Activated T-helper 2 cell treated with anti-CD3 and anti-CD28 coated beads, Interferon-gamma antibody, Interleukin-2, Interleukin-4, amounts not matched to agents 10 μg/mL and 5 μg/mL and 100 μg/mL, durations not matched to agents 14 hours and 24 hours and 36 hours (primary cell): ENCODE measurements around the gene RNF10. TPM values are rescaled to one million over a fixed set of nuclear protein-coding genes. Genes with fewer than 3 reads are reported as not detected.
"Not testable (repeated sequence)": the region's sequence is repeated elsewhere in the genome, so short reads cannot be mapped to it uniquely, and the experiment has no call there.

ENCODE experiments used
- DNase-seq: peaks from one replicate; pipeline ENCODE4 v3.0.0; 2021; ENCODE audit warnings: low spot score
- H3K27ac Mint-ChIP-seq: one replicate; pipeline ENCODE4 v1.8.0; 2021; ENCODE audit warnings: mixed read lengths
- H3K27me3 Mint-ChIP-seq: one replicate; pipeline ENCODE4 v1.8.0; 2021; ENCODE audit warnings: low read depth, mixed read lengths
- H3K36me3 Mint-ChIP-seq: one replicate; pipeline ENCODE4 v1.8.0; 2021; ENCODE audit warnings: low read depth, mixed read lengths
- H3K4me1 Mint-ChIP-seq: one replicate; pipeline ENCODE4 v1.8.0; 2021; ENCODE audit warnings: low read depth, mixed read lengths
- H3K4me3 Mint-ChIP-seq: one replicate; pipeline ENCODE4 v1.8.0; 2021; ENCODE audit warnings: low read depth, mild to moderate bottlenecking, moderate library complexity, mixed read lengths
- H3K9me3 Mint-ChIP-seq: one replicate; pipeline ENCODE4 v1.8.0; 2021; ENCODE audit warnings: mixed read lengths
- intact Hi-C: fragments of 100-400 bp; cut with micrococcal nuclease; formaldehyde crosslinking; loops from one replicate; pipeline ENCODE4 v1.15.1; 2023
- total RNA-seq: library from RNA; stranded (reverse); gene quantifications from 2 replicates; pipeline ENCODE4 v1.2.3, GENCODE V29; 2022

RNF10 gene
- 177 and 200 TPM in 2 replicates for total RNA-seq

GRCh38 chr12:120534203-120534702 is at the start of gene RNF10:
RNF10 (plus strand) TSS chr12:120534356; CDS start chr12:120534812, 456 bp downstream.
- peaks cover 42% of the 10 kb centered on the region for H3K36me3 Mint-ChIP-seq
- H3K4me3 Mint-ChIP-seq = peak within 1 kb of the TSS; percentile 92
- intact Hi-C loops = loop anchor here (2.0 kb wide), 2 partner anchors 37 to 95 kb away; partner anchors contain the start of genes COX6A1 and DYNLL1
- H3K9me3 Mint-ChIP-seq = no peaks in the 10 kb centered on the region
- H3K4me1 Mint-ChIP-seq = peaks cover 44% of the 10 kb centered on the region
- peak; percentile 73 for DNase-seq
- H3K27ac Mint-ChIP-seq = peak within 1 kb of the TSS; percentile 90
- H3K27me3 Mint-ChIP-seq = no peaks in the 10 kb centered on the region

GRCh38 chr12:120485961-120486881 is 47.9 kb upstream of the RNF10 start:
- Mint-ChIP-seq H3K9me3 (no peaks in the 10 kb centered on the region), H3K27me3 (no peaks in the 10 kb centered on the region), H3K4me1 (peaks cover 1% of the 10 kb centered on the region), H3K4me3 (no peak overlapping the region), H3K36me3 (no peaks in the 10 kb centered on the region), H3K27ac (no peak overlapping the region)
- intact Hi-C loops = no loop called here
- DNase-seq = no peak

- H3K27ac Mint-ChIP-seq, H3K9me3 Mint-ChIP-seq, intact Hi-C loops, H3K4me3 Mint-ChIP-seq, DNase-seq, H3K36me3 Mint-ChIP-seq, H3K4me1 Mint-ChIP-seq, H3K27me3 Mint-ChIP-seq: not testable (repeated sequence)
Observed at GRCh38 chr12:120487552-120487951, 46.6 kb upstream of the RNF10 start.

GRCh38 chr12:120488057-120488640 is 46.0 kb upstream of the RNF10 start:
- peak overlapping the region; percentile 18 for H3K27ac Mint-ChIP-seq
- no peaks in the 10 kb centered on the region for H3K36me3 Mint-ChIP-seq

GRCh38 chr12:120489018-120489417 is 45.1 kb upstream of the RNF10 start:
- H3K4me3 Mint-ChIP-seq = no peak overlapping the region
- no peaks in the 10 kb centered on the region for H3K36me3 Mint-ChIP-seq
- H3K27me3 Mint-ChIP-seq = no peaks in the 10 kb centered on the region
- intact Hi-C loops = no loop called here
- no peaks in the 10 kb centered on the region for H3K4me1 Mint-ChIP-seq
- no peak for DNase-seq
- H3K9me3 Mint-ChIP-seq = no peaks in the 10 kb centered on the region
- no peak overlapping the region for H3K27ac Mint-ChIP-seq

More at GRCh38 chr12:120488057-120488640, 46.0 kb upstream of the RNF10 start:
- H3K4me1 Mint-ChIP-seq = no peaks in the 10 kb centered on the region
- no peaks in the 10 kb centered on the region for H3K9me3 Mint-ChIP-seq
- no peak overlapping the region for H3K4me3 Mint-ChIP-seq
- no peak for DNase-seq
- intact Hi-C loops = no loop called here
- H3K27me3 Mint-ChIP-seq = no peaks in the 10 kb centered on the region

- intact Hi-C loops = no loop called here
- H3K36me3 Mint-ChIP-seq = no peaks in the 10 kb centered on the region
- no peak for DNase-seq
- H3K27ac Mint-ChIP-seq = no peak overlapping the region
- no peaks in the 10 kb centered on the region for H3K27me3 Mint-ChIP-seq
- peaks cover 5% of the 10 kb centered on the region for H3K4me1 Mint-ChIP-seq
- no peak overlapping the region for H3K4me3 Mint-ChIP-seq
- no peaks in the 10 kb centered on the region for H3K9me3 Mint-ChIP-seq
Observed at GRCh38 chr12:120490325-120490724, 43.8 kb upstream of the RNF10 start.

- DNase-seq = no peak
- Mint-ChIP-seq H3K4me3 (no peak overlapping the region), H3K27ac (no peak overlapping the region), H3K36me3 (no peaks in the 10 kb centered on the region), H3K4me1 (peaks cover 6% of the 10 kb centered on the region), H3K9me3 (no peaks in the 10 kb centered on the region), H3K27me3 (no peaks in the 10 kb centered on the region)
- intact Hi-C loops = no loop called here
Observed at GRCh38 chr12:120490833-120491512, 43.2 kb upstream of the RNF10 start.

- intact Hi-C loops = loop anchor here (5.0 kb wide), 1 partner anchor 48 kb away; the partner anchor contains the start of genes GATC and TRIAP1
- peak overlapping the region; percentile 84 for H3K27ac Mint-ChIP-seq
- no peaks in the 10 kb centered on the region for H3K9me3 Mint-ChIP-seq
- H3K4me1 Mint-ChIP-seq = peaks cover 27% of the 10 kb centered on the region
- H3K36me3 Mint-ChIP-seq = peaks cover 32% of the 10 kb centered on the region
- DNase-seq = no peak
- H3K4me3 Mint-ChIP-seq = peak overlapping the region; percentile 98
- H3K27me3 Mint-ChIP-seq = no peaks in the 10 kb centered on the region
Observed at GRCh38 chr12:120495186-120495730, 38.9 kb upstream of the RNF10 start.

GRCh38 chr12:120495731-120496412 is 38.3 kb upstream of the RNF10 start, which contains the start of gene DYNLL1:
DYNLL1 (plus strand) TSS chr12:120496113; CDS start chr12:120496422, 309 bp downstream.
- Mint-ChIP-seq H3K4me1 (peaks cover 31% of the 10 kb centered on the region), H3K4me3 (peak within 1 kb of the TSS; percentile 98), H3K9me3 (no peaks in the 10 kb centered on the region), H3K27ac (peak within 1 kb of the TSS; percentile 87), H3K27me3 (no peaks in the 10 kb centered on the region), H3K36me3 (peaks cover 37% of the 10 kb centered on the region)
- DNase-seq = peak; percentile 96
- intact Hi-C loops = loop anchor here (1.0 to 5.0 kb wide), 3 partner anchors 27 to 49 kb away; partner anchors contain the start of genes GATC, RNF10, SRSF9 and TRIAP1

- peak; percentile 18 for DNase-seq
- intact Hi-C loops = loop anchor here (1.0 to 5.0 kb wide), 3 partner anchors 27 to 49 kb away; partner anchors contain the start of genes GATC, RNF10, SRSF9 and TRIAP1
- Mint-ChIP-seq H3K27me3 (no peaks in the 10 kb centered on the region), H3K4me1 (peaks cover 31% of the 10 kb centered on the region), H3K36me3 (peaks cover 37% of the 10 kb centered on the region), H3K27ac (peak overlapping the region; percentile 87), H3K4me3 (peak overlapping the region; percentile 98), H3K9me3 (no peaks in the 10 kb centered on the region)
Observed at GRCh38 chr12:120496413-120497340, 37.5 kb upstream of the RNF10 start.
